SH-SY5Y (cell line): ENCODE measurements around the gene STRIP2.

Experiments used
- GATA2 ChIP-seq: IDR thresholded peaks from 2 replicates; pipeline ENCODE4 v1.6.1; 2011; ENCODE audit warnings: mild to moderate bottlenecking, low read depth, low read length
- GATA3 ChIP-seq: IDR thresholded peaks from 2 replicates; pipeline ENCODE4 v1.6.1; 2011; ENCODE audit warnings: low read depth, mild to moderate bottlenecking, low read length, moderate library complexity

- no peak for TF ChIP-seq GATA2
- no peak for TF ChIP-seq GATA3
Observed at GRCh38 chr7:129503725-129504124, 69.5 kb downstream of the STRIP2 start.
